HT1080 (cell line): Measurements from ENCODE around the gene GLIPR2. TPM values are rescaled to one million over a fixed set of nuclear protein-coding genes. Genes with fewer than 3 reads are reported as not detected.
A peak's percentile ranks its signal among the peaks of the same experiment; 100 is the strongest.
"Not testable (repeated sequence)": the region's sequence is repeated elsewhere in the genome, so short reads cannot be mapped to it uniquely, and the experiment has no call there.

Source experiments
- DNase-seq: peaks from one replicate; pipeline ENCODE4 v3.0.0-alpha.2; 2015; ENCODE audit warnings: low read depth
- total RNA-seq: library from RNA; depleted of rRNA; stranded (reverse); fragments of >200 nt; shearing (Covaris generic); gene quantifications from 2 replicates; pipeline ENCODE4 v1.2.3, GENCODE V29; 2014

The GLIPR2 gene
- total RNA-seq, 1 experiment from 2014 or later, result 3.7 TPM

- DNase-seq, result no peak
Observed at GRCh38 chr9:36143245-36143641, 6.7 kb downstream of the GLIPR2 start.

GRCh38 chr9:36144309-36145232, 8.0 kb downstream of the GLIPR2 start:
- DNase-seq, result no peak

- DNase-seq, result no peak
Observed at GRCh38 chr9:36145970-36146369, 9.4 kb downstream of the GLIPR2 start.

GRCh38 chr9:36146651-36147050, 10.1 kb downstream of the GLIPR2 start:
- no peak for DNase-seq

GRCh38 chr9:36147441-36148175, 11.1 kb downstream of the GLIPR2 start:
- no peak for DNase-seq

- DNase-seq, result peak; percentile 98
Observed at GRCh38 chr9:36148311-36149051, 11.9 kb downstream of the GLIPR2 start.

GRCh38 chr9:36149197-36149596, 12.7 kb downstream of the GLIPR2 start:
- DNase-seq, result peak; percentile 64

GRCh38 chr9:36150574-36151315, 14.2 kb downstream of the GLIPR2 start:
- DNase-seq, result peak; percentile 39

GRCh38 chr9:36151316-36152210, 15.0 kb downstream of the GLIPR2 start:
- DNase-seq, result peak; percentile 97

GRCh38 chr9:36152741-36153438, 16.4 kb downstream of the GLIPR2 start:
- no peak for DNase-seq

- DNase-seq, result no peak
Observed at GRCh38 chr9:36153746-36154145, 17.2 kb downstream of the GLIPR2 start.

- peak; percentile 73 for DNase-seq
Observed at GRCh38 chr9:36154331-36154952, 17.9 kb downstream of the GLIPR2 start.

- DNase-seq, result no peak
Observed at GRCh38 chr9:36156116-36156515, 19.6 kb downstream of the GLIPR2 start.

GRCh38 chr9:36158122-36158521, 21.6 kb downstream of the GLIPR2 start:
- no peak for DNase-seq

- DNase-seq, result no peak
Observed at GRCh38 chr9:36158917-36159316, 22.4 kb downstream of the GLIPR2 start.

- DNase-seq, result not testable (repeated sequence)
Observed at GRCh38 chr9:36159509-36159908, 23.0 kb downstream of the GLIPR2 start.

GRCh38 chr9:36160126-36160525, 23.6 kb downstream of the GLIPR2 start:
- DNase-seq, result not testable (repeated sequence)

- no peak for DNase-seq
Observed at GRCh38 chr9:36161187-36161586, 24.7 kb downstream of the GLIPR2 start.

GRCh38 chr9:36162211-36162738, 25.7 kb downstream of the GLIPR2 start:
- DNase-seq, result no peak
